ENCODE results near the gene GALR2. TPM values are rescaled to one million over a fixed set of nuclear protein-coding genes. Genes with fewer than 3 reads are reported as not detected.

The GALR2 gene
- polyA plus RNA-seq, 12 donors: not detected

DNA sequence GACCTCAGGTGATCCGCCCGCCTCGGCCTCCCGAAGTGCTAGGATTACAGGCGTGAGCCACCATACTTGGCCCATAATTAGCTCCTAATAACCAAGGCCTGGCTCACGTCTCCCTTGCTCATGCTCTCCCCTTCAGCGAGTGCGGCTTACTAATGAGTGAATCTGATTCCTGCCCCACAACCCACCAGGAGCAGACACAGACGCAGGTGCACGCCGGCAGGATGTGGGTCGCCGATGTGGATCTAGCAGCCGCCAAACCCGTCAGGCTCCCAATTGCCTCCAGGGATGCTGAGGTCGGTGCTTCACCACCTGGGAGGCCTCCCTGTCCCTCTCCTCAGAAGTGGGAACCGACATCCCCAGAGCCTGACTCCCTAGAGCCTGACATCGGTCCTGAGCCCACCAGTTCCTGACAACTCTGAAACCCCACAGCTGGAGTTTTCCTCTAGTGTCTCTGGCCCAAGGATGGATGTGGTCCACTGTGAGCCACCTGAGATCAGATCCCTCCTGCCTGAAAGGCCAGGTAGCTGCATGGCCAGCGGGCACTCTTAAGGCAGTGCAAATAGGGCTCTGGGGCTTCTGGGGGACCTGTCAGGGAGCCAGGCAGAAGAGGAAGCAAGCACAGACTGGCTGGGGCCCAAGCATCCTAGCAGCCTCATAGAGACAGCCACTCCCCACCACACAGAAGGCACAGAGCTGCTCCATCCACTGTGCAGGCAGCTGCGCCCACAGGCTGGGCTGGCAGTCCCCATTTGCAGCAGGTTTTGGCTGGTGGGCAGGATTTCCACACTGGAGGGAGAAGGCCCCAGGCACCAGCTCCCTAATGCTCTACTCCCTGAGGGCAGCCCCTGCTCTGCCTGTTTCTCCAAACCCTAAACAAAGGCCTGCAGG lies 18.2 kb downstream of the GALR2 start:
- no peak for DNase-seq

- no peak for DNase-seq
Measured at GRCh38 chr17:76094046-76094445, 19.5 kb downstream of the GALR2 start.

DNA sequence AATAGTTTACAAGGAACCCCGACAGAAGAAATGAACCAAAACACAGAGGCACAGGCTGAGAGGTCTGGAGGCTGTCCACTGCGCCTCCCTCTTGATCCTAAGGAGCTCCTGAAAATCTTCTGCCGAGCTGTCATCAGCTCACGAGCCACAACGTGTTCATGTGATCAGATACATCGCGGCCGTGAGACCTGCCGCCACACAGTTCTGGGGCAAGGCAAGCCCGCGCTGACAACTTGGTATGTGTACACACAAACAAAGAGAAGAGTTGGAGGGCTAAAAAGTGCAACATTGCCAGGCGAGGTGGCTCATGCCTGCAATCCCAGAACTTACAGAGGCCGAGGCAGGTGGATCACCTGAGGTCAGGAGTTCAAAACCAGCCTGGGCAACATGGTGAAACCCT lies 21.4 kb downstream of the GALR2 start:
- no peak for DNase-seq

DNA sequence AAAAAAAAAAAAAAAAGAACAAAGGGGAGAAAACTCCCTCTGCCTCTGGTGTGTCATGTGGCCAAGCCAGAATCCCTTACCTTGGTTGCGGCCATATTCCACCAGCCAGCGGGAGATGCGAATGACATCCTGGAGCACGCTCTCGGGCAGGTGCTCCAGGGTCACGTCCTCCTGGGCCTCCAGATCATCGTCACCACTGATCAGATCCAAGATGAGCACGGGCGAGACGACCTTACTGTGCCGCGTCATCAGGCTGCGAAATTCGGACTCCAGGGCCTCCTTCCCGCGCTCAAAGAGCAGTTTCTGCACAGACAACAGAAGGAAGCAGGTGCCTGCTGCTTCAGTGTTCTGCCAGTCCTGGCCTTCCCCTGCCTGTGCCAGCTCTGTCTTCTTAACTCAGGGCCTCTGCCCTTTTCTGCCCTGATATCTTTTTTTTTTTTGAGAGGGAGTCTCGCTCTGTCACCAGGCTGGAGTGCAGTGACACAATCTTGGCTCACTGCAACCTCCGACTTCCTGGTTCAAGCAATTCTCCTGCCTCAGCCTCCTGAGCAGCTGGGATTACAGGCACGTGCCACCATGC lies 23.2 kb downstream of the GALR2 start:
- no peak for DNase-seq

DNA sequence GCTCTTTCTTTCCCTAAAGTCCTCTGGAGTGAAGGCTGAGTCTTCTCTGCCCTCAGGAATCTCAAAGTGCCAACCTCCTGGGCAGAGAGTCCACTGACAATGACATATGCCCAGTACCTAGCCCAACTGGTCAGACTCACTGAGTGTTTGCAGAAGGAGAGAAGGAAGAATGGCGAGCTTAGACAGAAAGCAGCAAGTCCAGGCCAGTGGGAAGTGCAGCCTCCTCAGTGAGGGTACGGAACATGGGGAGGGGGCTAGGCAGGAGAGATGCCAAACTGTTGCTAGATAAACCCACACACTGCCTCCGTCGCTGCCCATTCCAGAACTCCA lies 28.3 kb downstream of the GALR2 start:
- no peak for DNase-seq

GRCh38 chr17:76103274-76104139 lies 28.9 kb downstream of the GALR2 start, which contains the start of gene EXOC7:
TSS of gene EXOC7 (minus strand) at chr17:76103787. CDS start at chr17:76103692, 95 bp downstream.
- DNase-seq: peak; percentile 97

DNA sequence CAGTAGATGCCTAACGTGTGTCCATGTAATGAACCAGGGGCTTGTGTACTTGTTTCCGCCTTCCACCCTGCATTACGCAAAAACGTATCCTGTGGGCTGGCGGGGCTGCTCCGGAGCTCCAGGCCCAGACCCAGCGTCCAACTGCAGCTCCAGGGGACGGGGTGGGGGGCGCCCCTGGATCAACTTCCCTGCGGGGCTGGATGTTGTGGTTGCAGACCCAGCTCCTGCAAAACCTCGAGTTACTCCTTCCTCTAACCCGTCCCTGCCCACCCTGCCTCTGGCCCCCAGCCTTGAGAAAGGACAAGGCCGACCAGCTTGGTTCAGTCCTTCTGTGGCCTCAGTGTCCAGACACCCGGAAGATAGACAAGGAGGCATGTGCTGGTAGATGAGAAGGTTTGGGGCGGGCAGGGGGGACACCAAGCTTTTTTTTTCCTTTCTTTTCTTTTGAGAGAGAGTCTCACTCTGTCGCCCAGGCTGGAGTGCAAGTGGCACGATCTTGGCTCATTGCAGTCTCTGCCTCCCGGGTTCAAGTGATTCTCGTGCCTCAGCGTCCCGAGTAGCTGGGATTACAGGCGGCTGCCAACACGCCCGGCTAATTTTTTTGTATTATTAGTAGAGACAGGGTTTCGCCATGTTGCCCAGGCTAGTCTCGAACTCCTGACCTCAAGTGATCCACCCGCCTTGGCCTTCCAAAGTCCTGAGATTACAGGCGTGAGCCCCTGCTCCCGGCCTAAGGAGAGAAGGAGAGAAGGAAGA lies 29.7 kb downstream of the GALR2 start:
- no peak for DNase-seq

DNA sequence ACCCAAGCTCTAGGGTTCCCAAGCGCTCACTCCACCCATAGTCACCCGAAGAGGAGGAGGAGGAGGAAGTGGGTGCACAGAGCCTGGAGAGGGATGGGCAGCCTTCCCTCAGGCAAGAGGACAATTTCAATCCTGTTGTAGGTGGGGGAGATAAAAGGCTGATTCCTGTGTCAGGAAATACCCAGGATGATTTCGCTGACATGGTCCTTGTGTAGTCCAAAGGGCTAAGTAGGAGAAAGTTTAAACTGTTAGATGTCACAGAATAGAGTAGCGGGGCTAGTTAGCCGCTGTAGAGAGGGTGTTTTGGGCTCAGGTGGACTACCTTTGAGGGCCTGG lies 30.3 kb downstream of the GALR2 start:
- DNase-seq: no peak

- DNase-seq: no peak
Measured at GRCh38 chr17:76106703-76107102, 32.1 kb downstream of the GALR2 start.

- no peak for DNase-seq
Measured at GRCh38 chr17:76107509-76107908, 32.9 kb downstream of the GALR2 start.

DNA sequence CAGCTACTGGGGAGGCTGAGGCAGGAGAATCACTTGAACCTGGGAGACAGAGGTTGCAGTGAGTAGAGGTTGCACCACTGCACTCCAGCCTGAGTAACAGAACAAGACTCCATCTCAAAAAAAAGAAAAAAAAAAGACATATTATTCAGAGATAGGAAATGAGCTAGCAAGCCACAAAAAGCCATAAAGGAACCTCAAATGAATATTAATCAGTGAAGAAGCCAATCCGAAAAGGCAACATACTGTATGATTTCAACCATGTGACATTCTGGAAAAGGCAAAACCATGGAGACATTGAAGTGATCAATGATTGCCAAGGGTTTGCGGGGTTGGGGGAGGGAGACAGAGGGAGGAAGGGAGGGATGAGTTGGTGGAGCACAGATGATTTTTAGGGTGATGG lies 37.4 kb downstream of the GALR2 start:
- DNase-seq: no peak

DNA sequence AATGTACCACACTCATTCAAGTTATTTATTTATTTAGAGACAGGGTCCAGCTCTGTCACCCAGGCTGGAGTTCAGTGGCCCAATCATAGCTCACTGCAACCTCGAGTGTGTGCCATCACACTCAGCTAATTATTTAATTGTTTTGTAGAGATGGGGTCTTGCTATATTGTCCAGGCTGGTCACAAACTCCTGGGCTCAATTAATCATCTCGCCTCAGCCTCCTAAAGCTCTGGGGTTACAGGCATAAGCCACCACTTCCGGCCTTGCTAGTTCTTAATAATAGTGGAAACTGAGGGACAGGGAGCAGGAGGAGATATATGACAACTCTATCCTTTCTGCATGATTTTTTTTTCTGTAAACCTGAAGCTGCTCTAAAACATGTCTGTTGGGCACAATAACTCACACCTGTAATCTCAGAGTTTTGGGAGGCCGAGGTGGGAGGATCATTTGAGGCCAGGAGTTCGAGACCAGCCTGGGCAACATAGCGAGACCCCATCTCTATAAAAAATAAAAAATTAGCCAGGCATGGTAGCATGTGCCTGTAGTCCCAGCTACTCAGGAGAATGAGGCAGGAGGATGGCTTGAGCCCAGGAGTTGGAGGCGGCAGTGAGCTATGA lies 40.7 kb downstream of the GALR2 start:
- DNase-seq: no peak

DNA sequence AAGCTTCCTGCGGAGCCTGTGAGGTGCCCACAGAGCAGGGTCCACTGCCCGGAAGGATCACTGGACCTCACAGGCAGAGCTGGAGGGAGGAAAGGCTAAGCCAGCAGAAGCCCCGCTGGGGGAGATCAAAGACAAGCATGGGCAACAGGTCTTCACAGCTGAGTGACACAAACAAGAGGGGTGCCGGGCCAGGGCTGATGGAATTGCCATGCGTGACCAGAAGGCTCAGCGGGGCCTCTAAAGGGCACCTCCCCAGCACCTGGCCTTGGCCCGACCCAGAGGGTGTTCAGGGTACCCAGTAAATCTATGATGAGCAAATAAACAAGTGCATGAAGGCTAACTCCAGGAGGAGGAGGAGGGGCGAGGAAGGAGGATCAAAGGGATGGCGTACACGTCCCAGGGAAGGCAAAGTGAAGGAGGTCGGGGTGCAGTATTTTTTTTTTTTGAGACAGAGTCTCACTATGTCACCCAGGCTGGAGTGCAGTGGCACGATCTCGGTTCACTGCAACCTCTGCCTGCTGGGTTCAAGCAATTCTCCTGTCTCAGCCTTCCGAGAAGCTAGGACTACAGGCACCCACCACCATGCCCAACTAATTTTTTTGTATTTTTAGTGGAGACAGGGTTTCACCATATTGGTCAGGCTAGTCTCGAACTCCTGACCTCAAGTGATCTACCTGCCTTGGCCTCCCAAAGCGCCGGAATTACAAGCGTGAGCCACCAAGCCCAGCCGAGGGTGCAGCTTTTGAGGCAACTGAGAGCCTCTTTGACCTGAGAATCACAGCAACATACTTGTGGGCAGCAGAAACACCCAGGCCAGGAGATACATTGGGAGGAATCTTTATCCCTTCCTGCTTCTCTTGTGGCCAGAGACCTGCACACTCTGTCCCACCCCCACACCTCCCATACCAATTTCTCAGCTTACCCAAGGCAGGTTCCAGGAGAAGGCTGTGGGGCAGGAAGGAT lies 45.1 kb downstream of the GALR2 start:
- DNase-seq: no peak

DNA sequence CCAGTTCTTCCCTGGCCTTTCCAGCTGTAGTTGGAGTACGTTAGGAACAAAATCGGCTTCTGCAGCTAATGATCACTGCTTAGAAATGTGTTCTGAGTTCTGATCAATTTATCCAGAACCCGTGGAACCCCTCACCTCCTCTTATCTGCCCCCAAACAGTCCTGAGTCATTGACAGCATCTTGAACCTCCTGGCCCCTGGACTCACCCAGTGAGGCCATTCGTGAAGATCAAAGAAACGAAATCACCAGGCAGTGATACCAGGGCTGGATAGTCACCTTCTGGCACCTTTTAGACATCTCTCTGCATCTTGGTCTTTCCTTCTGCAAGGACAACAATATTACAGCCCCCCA lies 46.1 kb downstream of the GALR2 start:
- DNase-seq: no peak

DNA sequence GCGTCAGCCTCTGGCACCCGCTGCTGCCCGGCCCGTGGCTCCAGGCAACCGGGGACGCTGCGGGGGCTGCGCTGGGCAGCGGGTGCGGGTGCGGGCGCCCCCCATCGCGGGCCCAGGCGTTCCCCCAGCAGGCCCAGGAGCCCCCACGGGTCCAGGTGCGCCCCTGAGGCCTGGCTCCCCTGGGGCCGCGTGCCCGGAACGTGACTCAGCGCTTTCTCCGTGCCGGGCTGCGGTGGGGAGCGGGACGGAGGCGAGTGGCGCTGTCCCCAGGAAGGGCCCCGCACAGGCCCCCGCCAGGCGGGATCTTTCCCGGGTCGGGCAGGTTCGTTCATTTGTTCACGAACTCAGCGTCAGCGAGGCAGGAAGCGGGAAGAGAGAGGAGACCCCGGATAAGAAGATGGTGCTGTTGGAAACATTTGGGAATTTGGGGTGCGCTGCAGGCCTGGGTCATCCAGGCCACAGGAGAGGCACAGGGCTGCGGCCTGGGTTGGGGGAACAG lies 47.4 kb downstream of the GALR2 start:
- DNase-seq: no peak

DNA sequence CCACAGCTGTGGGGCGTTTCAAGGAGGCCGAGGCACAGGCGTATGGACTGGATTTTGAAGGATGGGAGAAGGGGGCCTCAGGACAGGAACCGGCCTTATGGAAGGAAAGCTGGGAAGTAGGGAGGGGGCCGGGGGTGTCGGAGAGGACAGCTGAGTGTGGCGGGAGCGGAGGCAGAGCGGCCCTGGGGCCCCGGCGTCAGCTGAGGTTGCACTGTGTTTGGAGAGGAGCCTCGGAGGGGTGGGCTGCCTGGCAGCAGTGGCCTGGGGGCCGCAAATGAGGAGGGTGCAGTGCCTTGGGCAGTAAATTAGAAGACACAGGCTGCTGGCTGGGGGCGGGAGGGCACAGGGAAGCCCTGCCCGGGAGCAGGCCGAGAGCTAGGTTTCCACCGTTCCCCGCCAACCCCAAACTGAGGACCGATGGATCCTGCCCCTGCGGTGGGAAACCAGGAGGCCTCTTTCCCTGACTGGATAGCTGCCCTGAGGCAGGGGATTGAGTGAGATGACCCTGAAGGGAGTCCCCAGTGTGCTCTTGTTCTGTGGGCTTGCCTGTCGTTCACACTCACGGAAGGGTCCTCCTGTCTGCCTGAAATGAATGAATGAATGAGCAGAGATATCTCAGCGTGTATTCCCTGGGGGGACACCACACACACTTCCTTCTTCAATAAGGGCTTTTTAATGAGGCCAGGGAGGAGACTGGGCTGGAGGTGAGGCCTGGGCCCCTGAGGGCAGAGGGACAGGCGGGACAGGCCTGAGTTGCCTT lies 48.0 kb downstream of the GALR2 start:
- DNase-seq: peak; percentile 35

DNA sequence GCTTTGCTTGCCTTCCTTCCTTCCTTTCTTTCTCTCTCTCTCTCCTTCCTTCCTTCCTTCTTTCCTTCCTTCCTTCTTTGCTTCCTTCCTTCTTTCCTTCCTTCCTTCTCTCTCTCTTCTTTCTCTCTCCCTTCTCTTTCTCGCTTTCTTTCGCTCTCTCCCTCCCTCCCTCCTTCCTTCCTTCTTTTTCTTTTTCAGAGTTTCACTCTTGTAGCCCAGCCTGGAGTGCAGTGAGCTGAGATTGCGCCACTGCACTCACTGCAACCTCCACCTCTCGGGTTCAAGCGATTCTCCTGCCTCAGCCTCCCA lies 48.6 kb downstream of the GALR2 start:
- no peak for DNase-seq

DNA sequence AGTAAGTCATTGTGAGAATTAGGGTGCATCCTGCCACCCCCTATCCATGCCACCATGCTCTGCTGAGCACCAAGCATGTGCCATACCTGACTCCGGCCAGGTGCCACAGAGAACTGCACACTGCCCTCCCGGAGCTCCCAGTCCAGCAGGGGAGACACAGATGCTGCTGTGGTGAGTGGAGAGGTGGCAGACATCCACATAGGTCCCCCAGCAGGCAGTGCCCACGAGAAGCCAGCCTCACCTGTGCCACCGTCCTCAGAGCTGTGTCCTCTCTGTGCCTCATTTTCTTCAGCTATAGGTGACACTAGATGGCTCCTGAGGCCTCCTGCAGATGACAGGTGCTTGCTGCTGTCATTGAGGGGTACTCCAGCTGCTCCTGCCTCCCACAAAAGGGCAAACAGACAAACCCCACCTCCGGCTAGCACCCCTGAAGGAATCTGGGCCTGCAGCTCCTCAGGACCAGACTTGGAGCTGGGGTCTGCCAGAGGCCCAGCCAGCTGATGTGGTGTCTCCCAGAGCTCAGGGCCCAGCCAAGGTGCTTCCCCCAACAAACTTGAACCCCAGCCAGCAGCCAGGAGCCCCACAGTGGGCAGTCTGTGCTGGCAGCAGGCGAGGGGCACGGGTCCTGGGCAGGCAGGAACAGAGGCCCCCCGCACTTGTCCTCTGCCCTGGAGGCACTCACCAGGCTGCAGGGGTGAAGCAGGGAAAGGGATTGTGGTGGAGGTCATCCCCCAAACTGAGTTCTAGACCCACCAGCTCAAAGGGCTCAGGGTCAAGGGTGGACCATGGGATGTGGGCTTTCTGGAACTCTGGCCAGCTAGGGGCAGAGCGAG lies 49.4 kb downstream of the GALR2 start:
- no peak for DNase-seq

Measured in muscle of arm (tissue), 12 donors.